Measurements from ENCODE around the gene CPEB3. TPM values are rescaled to one million over a fixed set of nuclear protein-coding genes. Genes with fewer than 3 reads are reported as not detected.
"Not testable (repeated sequence)": the region's sequence is repeated elsewhere in the genome, so short reads cannot be mapped to it uniquely, and the experiment has no call there.

Gene CPEB3
- total RNA-seq, 1 experiment from 2014 or later = 6.0 TPM

- no peaks in the 10 kb centered on the region for H3K9me3 ChIP-seq (ENCODE audit: low read length)
- H3K4me2 ChIP-seq (ENCODE audit: low read depth, low read length, poor library complexity, severe bottlenecking) = no peak overlapping the region
- H3K79me2 ChIP-seq (ENCODE audit: low read length) = no peaks in the 10 kb centered on the region
- no peaks in the 10 kb centered on the region for H3K9me2 ChIP-seq (replicated peaks; ENCODE audit: insufficient read depth, low read length)
- H3K36me3 ChIP-seq (ENCODE audit: insufficient read depth, low read length) = no peaks in the 10 kb centered on the region
- H3K27ac ChIP-seq (ENCODE audit: low read length) = no peak overlapping the region
- H2AFZ ChIP-seq (ENCODE audit: low read length) = no peak overlapping the region
- H3K9ac ChIP-seq (ENCODE audit: low read length) = no peak overlapping the region
- H3K4me1 ChIP-seq (ENCODE audit: low read length) = peaks cover 7% of the 10 kb centered on the region
- no peaks in the 10 kb centered on the region for H4K20me1 ChIP-seq (ENCODE audit: insufficient read depth, low read depth, low read length)
- no peak for DNase-seq
- H3K27me3 ChIP-seq (ENCODE audit: low read length) = no peaks in the 10 kb centered on the region
- H3K4me3 ChIP-seq (ENCODE audit: low read length) = no peak overlapping the region
Measured at GRCh38 chr10:92042541-92042940, 248.3 kb downstream of the CPEB3 start.

GRCh38 chr10:92038949-92039348 is 251.9 kb downstream of the CPEB3 start:
- Histone ChIP-seq H3K4me2 (ENCODE audit: low read depth, low read length, poor library complexity, severe bottlenecking) (no peak overlapping the region), H3K4me1 (ENCODE audit: low read length) (no peaks in the 10 kb centered on the region), H3K36me3 (ENCODE audit: insufficient read depth, low read length) (no peaks in the 10 kb centered on the region), H3K27ac (ENCODE audit: low read length) (no peak overlapping the region), H3K79me2 (ENCODE audit: low read length) (no peaks in the 10 kb centered on the region), H3K9ac (ENCODE audit: low read length) (no peak overlapping the region), H3K9me3 (ENCODE audit: low read length) (no peaks in the 10 kb centered on the region), H3K4me3 (ENCODE audit: low read length) (no peak overlapping the region), H3K9me2 (replicated peaks; ENCODE audit: insufficient read depth, low read length) (no peaks in the 10 kb centered on the region), H3K27me3 (ENCODE audit: low read length) (no peaks in the 10 kb centered on the region), H4K20me1 (ENCODE audit: insufficient read depth, low read depth, low read length) (no peaks in the 10 kb centered on the region), H2AFZ (ENCODE audit: low read length) (no peak overlapping the region)
- no peak for DNase-seq

GRCh38 chr10:92033070-92033469 is 257.8 kb downstream of the CPEB3 start:
- not testable (repeated sequence) for H3K79me2 ChIP-seq (ENCODE audit: low read length); H4K20me1 ChIP-seq (ENCODE audit: insufficient read depth, low read depth, low read length); H3K4me1 ChIP-seq (ENCODE audit: low read length); H3K27ac ChIP-seq (ENCODE audit: low read length); H3K4me3 ChIP-seq (ENCODE audit: low read length); H3K4me2 ChIP-seq (ENCODE audit: low read depth, low read length, poor library complexity, severe bottlenecking); H3K9me3 ChIP-seq (ENCODE audit: low read length); H3K9ac ChIP-seq (ENCODE audit: low read length); DNase-seq; H3K9me2 ChIP-seq (replicated peaks; ENCODE audit: insufficient read depth, low read length); H3K27me3 ChIP-seq (ENCODE audit: low read length); H2AFZ ChIP-seq (ENCODE audit: low read length)
- peaks cover 12% of the 10 kb centered on the region; the same call in 1 of the 2 replicates for H3K36me3 ChIP-seq (ENCODE audit: insufficient read depth, low read length)

GRCh38 chr10:92031580-92031979 is 259.3 kb downstream of the CPEB3 start:
- Histone ChIP-seq H3K4me2 (ENCODE audit: low read depth, low read length, poor library complexity, severe bottlenecking) (no peak overlapping the region), H3K27me3 (ENCODE audit: low read length) (no peaks in the 10 kb centered on the region), H3K9me3 (ENCODE audit: low read length) (no peaks in the 10 kb centered on the region), H2AFZ (ENCODE audit: low read length) (no peak overlapping the region), H3K4me3 (ENCODE audit: low read length) (no peak overlapping the region), H3K79me2 (ENCODE audit: low read length) (no peaks in the 10 kb centered on the region), H3K27ac (ENCODE audit: low read length) (no peak overlapping the region), H3K36me3 (ENCODE audit: insufficient read depth, low read length) (peaks cover 21% of the 10 kb centered on the region; the same call in 1 of the 2 replicates), H3K9me2 (replicated peaks; ENCODE audit: insufficient read depth, low read length) (no peaks in the 10 kb centered on the region), H3K9ac (ENCODE audit: low read length) (no peak overlapping the region), H4K20me1 (ENCODE audit: insufficient read depth, low read depth, low read length) (no peaks in the 10 kb centered on the region), H3K4me1 (ENCODE audit: low read length) (no peaks in the 10 kb centered on the region)
- no peak for DNase-seq

GRCh38 chr10:92027141-92027540 is 263.7 kb downstream of the CPEB3 start:
- Histone ChIP-seq H3K79me2 (ENCODE audit: low read length) (no peaks in the 10 kb centered on the region), H3K9me2 (replicated peaks; ENCODE audit: insufficient read depth, low read length) (no peaks in the 10 kb centered on the region), H3K36me3 (ENCODE audit: insufficient read depth, low read length) (peaks cover 21% of the 10 kb centered on the region; the same call in 1 of the 2 replicates), H4K20me1 (ENCODE audit: insufficient read depth, low read depth, low read length) (no peaks in the 10 kb centered on the region), H3K9me3 (ENCODE audit: low read length) (no peaks in the 10 kb centered on the region), H3K4me3 (ENCODE audit: low read length) (no peak overlapping the region), H3K27ac (ENCODE audit: low read length) (no peak overlapping the region), H3K4me1 (ENCODE audit: low read length) (no peaks in the 10 kb centered on the region), H2AFZ (ENCODE audit: low read length) (no peak overlapping the region), H3K27me3 (ENCODE audit: low read length) (no peaks in the 10 kb centered on the region), H3K9ac (ENCODE audit: low read length) (no peak overlapping the region), H3K4me2 (ENCODE audit: low read depth, low read length, poor library complexity, severe bottlenecking) (no peak overlapping the region)
- DNase-seq = no peak

- not testable (repeated sequence) for H3K9ac ChIP-seq (ENCODE audit: low read length); DNase-seq; H3K27me3 ChIP-seq (ENCODE audit: low read length); H3K4me1 ChIP-seq (ENCODE audit: low read length); H3K4me2 ChIP-seq (ENCODE audit: low read depth, low read length, poor library complexity, severe bottlenecking); H3K4me3 ChIP-seq (ENCODE audit: low read length); H3K9me3 ChIP-seq (ENCODE audit: low read length); H3K27ac ChIP-seq (ENCODE audit: low read length); H3K9me2 ChIP-seq (replicated peaks; ENCODE audit: insufficient read depth, low read length); H2AFZ ChIP-seq (ENCODE audit: low read length); H3K79me2 ChIP-seq (ENCODE audit: low read length); H4K20me1 ChIP-seq (ENCODE audit: insufficient read depth, low read depth, low read length)
- H3K36me3 ChIP-seq (ENCODE audit: insufficient read depth, low read length) = peaks cover 16% of the 10 kb centered on the region; the same call in 1 of the 2 replicates
Measured at GRCh38 chr10:92025340-92025739, 265.5 kb downstream of the CPEB3 start.

GRCh38 chr10:92024700-92025099 is 266.2 kb downstream of the CPEB3 start:
- Histone ChIP-seq H3K27me3 (ENCODE audit: low read length) (no peaks in the 10 kb centered on the region), H4K20me1 (ENCODE audit: insufficient read depth, low read depth, low read length) (no peaks in the 10 kb centered on the region), H3K4me3 (ENCODE audit: low read length) (no peak overlapping the region), H2AFZ (ENCODE audit: low read length) (no peak overlapping the region), H3K4me1 (ENCODE audit: low read length) (no peaks in the 10 kb centered on the region), H3K36me3 (ENCODE audit: insufficient read depth, low read length) (peaks cover 16% of the 10 kb centered on the region; the same call in 1 of the 2 replicates), H3K79me2 (ENCODE audit: low read length) (no peaks in the 10 kb centered on the region), H3K9me2 (replicated peaks; ENCODE audit: insufficient read depth, low read length) (no peaks in the 10 kb centered on the region), H3K4me2 (ENCODE audit: low read depth, low read length, poor library complexity, severe bottlenecking) (no peak overlapping the region), H3K9ac (ENCODE audit: low read length) (no peak overlapping the region), H3K27ac (ENCODE audit: low read length) (no peak overlapping the region), H3K9me3 (ENCODE audit: low read length) (no peaks in the 10 kb centered on the region)
- DNase-seq = no peak

- no peaks in the 10 kb centered on the region; the same call in 1 of the 2 replicates for H3K79me2 ChIP-seq (ENCODE audit: low read length)
Measured at GRCh38 chr10:92014620-92015019, 276.3 kb downstream of the CPEB3 start.

More at GRCh38 chr10:92014620-92015019, 276.3 kb downstream of the CPEB3 start:
- H2AFZ ChIP-seq (ENCODE audit: low read length) = no peak overlapping the region
- H3K9me3 ChIP-seq (ENCODE audit: low read length) = no peaks in the 10 kb centered on the region
- H3K4me3 ChIP-seq (ENCODE audit: low read length) = no peak overlapping the region
- peaks cover 9% of the 10 kb centered on the region; the same call in 1 of the 2 replicates for H3K36me3 ChIP-seq (ENCODE audit: insufficient read depth, low read length)
- no peaks in the 10 kb centered on the region for H3K27me3 ChIP-seq (ENCODE audit: low read length)
- H3K4me2 ChIP-seq (ENCODE audit: low read depth, low read length, poor library complexity, severe bottlenecking) = no peak overlapping the region
- H4K20me1 ChIP-seq (ENCODE audit: insufficient read depth, low read depth, low read length) = no peaks in the 10 kb centered on the region
- no peak overlapping the region for H3K27ac ChIP-seq (ENCODE audit: low read length)
- no peaks in the 10 kb centered on the region for H3K9me2 ChIP-seq (replicated peaks; ENCODE audit: insufficient read depth, low read length)
- H3K4me1 ChIP-seq (ENCODE audit: low read length) = no peaks in the 10 kb centered on the region
- H3K9ac ChIP-seq (ENCODE audit: low read length) = no peak overlapping the region
- no peak for DNase-seq

All from Karpas-422 (cell line).